OCI-M2 (cell line): ENCODE data around the gene SIDT2.
"Not testable (repeated sequence)": the region's sequence is repeated elsewhere in the genome, so short reads cannot be mapped to it uniquely, and the experiment has no call there.

Experiments used
- DNase-seq: peaks from one replicate; lab custom pipeline; 2025; ENCODE audit not compliant: unreplicated experiment; lab: John Stamatoyannopoulos, UW

The SIDT2 gene

GRCh38 chr11:117202386-117203068 lies 24.0 kb downstream of the SIDT2 start:
- no peak for DNase-seq

- DNase-seq: no peak
Observed at GRCh38 chr11:117203069-117203407, 24.5 kb downstream of the SIDT2 start.

GRCh38 chr11:117204283-117205080 lies 25.9 kb downstream of the SIDT2 start:
- no peak for DNase-seq

- DNase-seq: no peak
Observed at GRCh38 chr11:117205211-117205818, 26.8 kb downstream of the SIDT2 start.

GRCh38 chr11:117206111-117206510 lies 27.6 kb downstream of the SIDT2 start:
- not testable (repeated sequence) for DNase-seq

GRCh38 chr11:117206859-117207258 lies 28.3 kb downstream of the SIDT2 start:
- DNase-seq: not testable (repeated sequence)

GRCh38 chr11:117207481-117207880 lies 28.9 kb downstream of the SIDT2 start:
- not testable (repeated sequence) for DNase-seq

- DNase-seq: not testable (repeated sequence)
Observed at GRCh38 chr11:117208710-117209109, 30.2 kb downstream of the SIDT2 start.

- DNase-seq: not testable (repeated sequence)
Observed at GRCh38 chr11:117209351-117210125, 31.0 kb downstream of the SIDT2 start.

- no peak for DNase-seq
Observed at GRCh38 chr11:117210620-117211019, 32.1 kb downstream of the SIDT2 start.

- no peak for DNase-seq
Observed at GRCh38 chr11:117212697-117213355, 34.3 kb downstream of the SIDT2 start.

- DNase-seq: no peak
Observed at GRCh38 chr11:117214404-117215110, 36.0 kb downstream of the SIDT2 start.

GRCh38 chr11:117217141-117218084 lies 38.9 kb downstream of the SIDT2 start:
- no peak for DNase-seq

GRCh38 chr11:117218133-117218915 lies 39.8 kb downstream of the SIDT2 start:
- no peak for DNase-seq

GRCh38 chr11:117219001-117219400 lies 40.5 kb downstream of the SIDT2 start:
- no peak for DNase-seq

- DNase-seq: no peak
Observed at GRCh38 chr11:117219455-117219854, 40.9 kb downstream of the SIDT2 start.

- no peak for DNase-seq
Observed at GRCh38 chr11:117219995-117220394, 41.5 kb downstream of the SIDT2 start.

- no peak for DNase-seq
Observed at GRCh38 chr11:117220568-117220967, 42.0 kb downstream of the SIDT2 start.
